MCF 10A (cell line): ENCODE data around the gene PCCB. TPM values are rescaled to one million over a fixed set of nuclear protein-coding genes. Genes with fewer than 3 reads are reported as not detected.
"Not testable (repeated sequence)": the region's sequence is repeated elsewhere in the genome, so short reads cannot be mapped to it uniquely, and the experiment has no call there.

Experiments used
- BruUV-seq: library from RNA; stranded (reverse); fragments of 400-500 nt; replicated peaks from 2 replicates; lab custom pipeline; 2021; lab: Mats Ljungman, UMichigan
- CTCF ChIA-PET: fragments of 300-600 bp; sonication (Branson Sonifier 250); formaldehyde crosslinking; extraction: SDS; loops from one replicate; lab custom pipeline; 2021; ENCODE audit warnings: antibody characterized with exemption, inconsistent platforms; lab: Yijun Ruan, JAX
- POLR2A ChIA-PET: fragments of 300-600, 350-650 bp; sonication (Branson Sonifier 250); formaldehyde crosslinking; extraction: SDS; loops from one replicate; lab custom pipeline; 2020; ENCODE audit warnings: antibody characterized with exemption, inconsistent platforms; lab: Yijun Ruan, JAX
- DNase-seq: peaks from one replicate; pipeline ENCODE4 v3.0.0-alpha.2; 2018; ENCODE audit not compliant: unreplicated experiment
- H3K27ac Mint-ChIP-seq: one replicate; pipeline ENCODE4 v1.8.0; 2022; ENCODE audit warnings: mild to moderate bottlenecking, low read depth, mixed read lengths; ENCODE audit not compliant: unreplicated experiment
- H3K27me3 Mint-ChIP-seq: one replicate; pipeline ENCODE4 v1.8.0; 2022; ENCODE audit warnings: mixed read lengths; ENCODE audit not compliant: insufficient read depth, unreplicated experiment
- H3K36me3 Mint-ChIP-seq: one replicate; pipeline ENCODE4 v1.8.0; 2022; ENCODE audit warnings: mild to moderate bottlenecking, moderate library complexity, mixed read lengths; ENCODE audit not compliant: insufficient read depth, unreplicated experiment
- H3K4me1 Mint-ChIP-seq: one replicate; pipeline ENCODE4 v1.8.0; 2022; ENCODE audit warnings: mixed read lengths; ENCODE audit not compliant: insufficient read depth, unreplicated experiment
- H3K4me3 Mint-ChIP-seq: one replicate; pipeline ENCODE4 v1.8.0; 2022; ENCODE audit warnings: mild to moderate bottlenecking, moderate library complexity, mixed read lengths; ENCODE audit not compliant: unreplicated experiment
- H3K9me3 Mint-ChIP-seq: one replicate; pipeline ENCODE4 v1.8.0; 2022; ENCODE audit warnings: mixed read lengths; ENCODE audit not compliant: unreplicated experiment
- CTCF ChIP-seq: fragments of 200-600 bp; IDR thresholded peaks from one replicate; pipeline ENCODE4 v1.8.0; 2022; ENCODE audit warnings: antibody characterized with exemption, mild to moderate bottlenecking; ENCODE audit not compliant: unreplicated experiment
- intact Hi-C: fragments of 100-400 bp; cut with micrococcal nuclease; formaldehyde crosslinking; loops from 2 replicates; pipeline ENCODE4 v1.14.1; 2022
- total RNA-seq: library from RNA; stranded (reverse); gene quantifications from 2 replicates; pipeline ENCODE4 v1.2.3, GENCODE V29; 2022

PCCB gene
- total RNA-seq, 1 experiment from 2014 or later: 51.7 TPM

GRCh38 chr3:136211547-136211946, 38.6 kb upstream of the PCCB start:
- no TSS peak for BruUV-seq
- ChIA-PET CTCF (interaction anchor here (0.6 kb wide), 1 partner anchor 820 kb away, joined by 3 read pairs; no protein-coding TSS in a partner anchor), POLR2A (no interaction called here)
- TF ChIP-seq CTCF: no peak
- DNase-seq: no peak
- H3K27ac Mint-ChIP-seq: no peak overlapping the region
- no peaks in the 10 kb centered on the region for H3K36me3 Mint-ChIP-seq
- no peaks in the 10 kb centered on the region for H3K9me3 Mint-ChIP-seq
- H3K27me3 Mint-ChIP-seq: peaks cover 31% of the 10 kb centered on the region
- no peaks in the 10 kb centered on the region for H3K4me1 Mint-ChIP-seq
- intact Hi-C loops: no loop called here
- no peak overlapping the region for H3K4me3 Mint-ChIP-seq

- BruUV-seq, CTCF ChIA-PET, H3K36me3 Mint-ChIP-seq, H3K4me3 Mint-ChIP-seq, H3K9me3 Mint-ChIP-seq, POLR2A ChIA-PET, intact Hi-C loops, H3K27ac Mint-ChIP-seq: not testable (repeated sequence)
- Mint-ChIP-seq H3K27me3 (peaks cover 11% of the 10 kb centered on the region), H3K4me1 (peaks cover 13% of the 10 kb centered on the region)
- peak; percentile 24 for DNase-seq
Measured at GRCh38 chr3:136222746-136223145, 27.4 kb upstream of the PCCB start.

- POLR2A ChIA-PET: interaction anchor here (0.6 kb wide), 1 partner anchor 36 kb away, joined by 3 read pairs; the partner anchor contains the start of gene MSL2
- CTCF ChIA-PET: interaction anchor here (0.6 kb wide), 2 partner anchors 520 to 1740 kb away, joined by 3 read pairs; no protein-coding TSS in a partner anchor
Measured at GRCh38 chr3:136232413-136232812, 17.7 kb upstream of the PCCB start.

GRCh38 chr3:136235545-136235944, 14.6 kb upstream of the PCCB start:
- POLR2A ChIA-PET: no interaction called here
- intact Hi-C loops: no loop called here

More at GRCh38 chr3:136232413-136232812, 17.7 kb upstream of the PCCB start:
- no TSS peak for BruUV-seq
- no peak for DNase-seq
- no peaks in the 10 kb centered on the region for H3K36me3 Mint-ChIP-seq
- H3K27me3 Mint-ChIP-seq: peaks cover 17% of the 10 kb centered on the region
- H3K9me3 Mint-ChIP-seq: no peaks in the 10 kb centered on the region
- no peak for TF ChIP-seq CTCF
- no peak overlapping the region for H3K4me3 Mint-ChIP-seq
- H3K4me1 Mint-ChIP-seq: no peaks in the 10 kb centered on the region
- intact Hi-C loops: no loop called here
- no peak overlapping the region for H3K27ac Mint-ChIP-seq

More at GRCh38 chr3:136235545-136235944, 14.6 kb upstream of the PCCB start:
- DNase-seq: no peak
- Mint-ChIP-seq H3K4me1 (no peaks in the 10 kb centered on the region), H3K9me3 (no peaks in the 10 kb centered on the region), H3K4me3 (no peak overlapping the region), H3K27ac (no peak overlapping the region), H3K36me3 (no peaks in the 10 kb centered on the region), H3K27me3 (peaks cover 28% of the 10 kb centered on the region)
- CTCF ChIA-PET: interaction anchor here (0.6 to 1.3 kb wide), 3 partner anchors 11 to 20 kb away, joined by 4 to 5 read pairs (median 4); no protein-coding TSS in a partner anchor
- no TSS peak for BruUV-seq
- no peak for TF ChIP-seq CTCF
